Frontal cortex (tissue), 1 donor: ENCODE data around the gene CNOT4. TPM values are rescaled to one million over a fixed set of nuclear protein-coding genes. Genes with fewer than 3 reads are reported as not detected.

Experiments used
- total RNA-seq: library from RNA; depleted of rRNA; stranded (reverse); fragments of >200 nt; gene quantifications from one replicate; pipeline ENCODE4 v1.2.3, GENCODE V29; 2014

Gene CNOT4
- total RNA-seq, 1 donor from 2014 or later = 21.6 TPM

Other genes with a start within 250 kb of the CNOT4 start
- gene NUP205, start 47.8 kb upstream of the CNOT4 start, total RNA-seq = 62.8 TPM
- gene STMP1, start 152.4 kb upstream of the CNOT4 start, total RNA-seq = 19.2 TPM
- gene SLC13A4, start 218.1 kb upstream of the CNOT4 start, total RNA-seq = 12.6 TPM
- gene FAM180A, start 238.7 kb upstream of the CNOT4 start, total RNA-seq = not detected